SU-DHL-6 (cell line): Measurements from ENCODE around the gene PCCB.

ENCODE experiments used
- H2AFZ ChIP-seq: fragments of 200-600 bp; sonication (generic); 2 replicates; pipeline ENCODE4 v1.6.1; 2014; ENCODE audit warnings: low read depth, mild to moderate bottlenecking, moderate library complexity, mixed read lengths, antibody characterized with exemption, low read length; ENCODE audit not compliant: severe bottlenecking
- H3F3A ChIP-seq: fragments of 200-600 bp; shearing (Covaris generic); 2 replicates; pipeline ENCODE4 v1.6.0; 2016; ENCODE audit warnings: antibody characterized with exemption, mild to moderate bottlenecking; ENCODE audit not compliant: insufficient read depth
- H3K27ac ChIP-seq: fragments of 200-600 bp; sonication (generic); 2 replicates; pipeline ENCODE4 v1.5.1; 2016; ENCODE audit warnings: low read depth, mild to moderate bottlenecking, low read length, moderate library complexity, mixed read lengths
- H3K27me3 ChIP-seq: fragments of 200-600 bp; sonication (generic), shearing (Covaris generic); 2 replicates; pipeline ENCODE4 v1.6.0; 2014; ENCODE audit warnings: mild to moderate bottlenecking, low read length
- H3K36me3 ChIP-seq: fragments of 200-600 bp; sonication (generic); 2 replicates; pipeline ENCODE4 v1.6.1; 2014; ENCODE audit warnings: mild to moderate bottlenecking, low read length, mixed read lengths
- H3K4me2 ChIP-seq: fragments of 300-600, 200-600 bp; shearing (Covaris generic), sonication (generic); 2 replicates; pipeline ENCODE4 v1.6.0; 2014; ENCODE audit warnings: low read length, low read depth, mild to moderate bottlenecking; ENCODE audit not compliant: poor library complexity, severe bottlenecking
- H3K4me3 ChIP-seq: fragments of 200-600 bp; sonication (generic); 2 replicates; pipeline ENCODE4 v1.5.1; 2014; ENCODE audit warnings: antibody characterized with exemption, low read length, mild to moderate bottlenecking, mixed read lengths; ENCODE audit not compliant: insufficient read depth, poor library complexity, severe bottlenecking
- H3K79me2 ChIP-seq: fragments of 200-600 bp; sonication (generic); 2 replicates; pipeline ENCODE4 v1.6.1; 2014; ENCODE audit warnings: mild to moderate bottlenecking, low read length, moderate library complexity; ENCODE audit not compliant: insufficient read depth
- H3K9ac ChIP-seq: fragments of 200-600 bp; sonication (generic); 2 replicates; pipeline ENCODE4 v1.7.0; 2014; ENCODE audit warnings: mild to moderate bottlenecking, low read length
- H3K9me2 ChIP-seq: fragments of 200-600 bp; sonication (generic); replicated peaks from 2 replicates; pipeline ENCODE4 v1.6.1; 2014; ENCODE audit warnings: low read length; ENCODE audit not compliant: insufficient read depth
- H3K9me3 ChIP-seq: fragments of 200-600 bp; sonication (generic); 2 replicates; pipeline ENCODE4 v1.6.1; 2014; ENCODE audit warnings: low read length, mixed read lengths; ENCODE audit not compliant: insufficient read depth
- H4K20me1 ChIP-seq: fragments of 200-600 bp; sonication (generic); 2 replicates; pipeline ENCODE4 v1.6.1; 2014; ENCODE audit warnings: low read depth, mild to moderate bottlenecking, antibody characterized with exemption, low read length, moderate library complexity, mixed read lengths
- EZH2phosphoT487 ChIP-seq: fragments of 200-600 bp; sonication (generic), shearing (Covaris generic); conservative IDR thresholded peaks from 2 replicates; pipeline ENCODE4 v1.6.1; 2018; ENCODE audit warnings: mild to moderate bottlenecking, antibody characterized with exemption, low read length, moderate library complexity, mixed read lengths
- TF ChIP-seq, protein P1 (sequence below): fragments of 200-600 bp; sonication (generic); IDR thresholded peaks from one replicate; pipeline ENCODE4 v1.5.1; 2017; ENCODE audit warnings: antibody characterized with exemption, mild to moderate bottlenecking, low read length, moderate library complexity; ENCODE audit not compliant: insufficient read depth, poor library complexity, severe bottlenecking

Gene PCCB

GRCh38 chr3:136378011-136378410 is 127.9 kb downstream of the PCCB start:
- Histone ChIP-seq H3K27ac (no peak overlapping the region), H3K4me2 (no peak overlapping the region), H3K9me2 (no peaks in the 10 kb centered on the region), H4K20me1 (no peaks in the 10 kb centered on the region), H3F3A (no peaks in the 10 kb centered on the region), H3K4me3 (no peak overlapping the region), H3K79me2 (no peaks in the 10 kb centered on the region), H3K9ac (no peak overlapping the region), H2AFZ (no peak overlapping the region), H3K27me3 (no peaks in the 10 kb centered on the region), H3K36me3 (peaks cover 8% of the 10 kb centered on the region), H3K9me3 (no peaks in the 10 kb centered on the region)
- TF ChIP-seq EZH2phosphoT487 = no peak
- TF ChIP-seq, protein P1, sequence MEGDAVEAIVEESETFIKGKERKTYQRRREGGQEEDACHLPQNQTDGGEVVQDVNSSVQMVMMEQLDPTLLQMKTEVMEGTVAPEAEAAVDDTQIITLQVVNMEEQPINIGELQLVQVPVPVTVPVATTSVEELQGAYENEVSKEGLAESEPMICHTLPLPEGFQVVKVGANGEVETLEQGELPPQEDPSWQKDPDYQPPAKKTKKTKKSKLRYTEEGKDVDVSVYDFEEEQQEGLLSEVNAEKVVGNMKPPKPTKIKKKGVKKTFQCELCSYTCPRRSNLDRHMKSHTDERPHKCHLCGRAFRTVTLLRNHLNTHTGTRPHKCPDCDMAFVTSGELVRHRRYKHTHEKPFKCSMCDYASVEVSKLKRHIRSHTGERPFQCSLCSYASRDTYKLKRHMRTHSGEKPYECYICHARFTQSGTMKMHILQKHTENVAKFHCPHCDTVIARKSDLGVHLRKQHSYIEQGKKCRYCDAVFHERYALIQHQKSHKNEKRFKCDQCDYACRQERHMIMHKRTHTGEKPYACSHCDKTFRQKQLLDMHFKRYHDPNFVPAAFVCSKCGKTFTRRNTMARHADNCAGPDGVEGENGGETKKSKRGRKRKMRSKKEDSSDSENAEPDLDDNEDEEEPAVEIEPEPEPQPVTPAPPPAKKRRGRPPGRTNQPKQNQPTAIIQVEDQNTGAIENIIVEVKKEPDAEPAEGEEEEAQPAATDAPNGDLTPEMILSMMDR = no peak
